Activated T-cell treated with anti-CD3 and anti-CD28 coated beads, Interleukin-2, amount 50 U/mL, for 4 hours (primary cell): ENCODE results near the gene CCND3. TPM values are rescaled to one million over a fixed set of nuclear protein-coding genes. Genes with fewer than 3 reads are reported as not detected.
"Not testable (repeated sequence)": the region's sequence is repeated elsewhere in the genome, so short reads cannot be mapped to it uniquely, and the experiment has no call there.

Source experiments
- ATAC-seq, 2 donors: fragments of 200-7000 bp; cut with Tn5 transposase; one replicate each; pipeline ENCODE4 v1.10.0; 2021
- DNase-seq: peaks from one replicate; pipeline ENCODE4 v3.0.0-alpha.2; 2020
- H3K27me3 Mint-ChIP-seq: one replicate; pipeline ENCODE4 v1.8.0; 2021; ENCODE audit warnings: low read depth, mixed read lengths
- H3K36me3 Mint-ChIP-seq: one replicate; pipeline ENCODE4 v1.8.0; 2022; ENCODE audit warnings: mixed read lengths; ENCODE audit not compliant: insufficient read depth
- H3K4me1 Mint-ChIP-seq: one replicate; pipeline ENCODE4 v1.8.0; 2021; ENCODE audit warnings: low read depth, mixed read lengths
- H3K4me3 Mint-ChIP-seq: one replicate; pipeline ENCODE4 v1.8.0; 2021; ENCODE audit warnings: mild to moderate bottlenecking, moderate library complexity, mixed read lengths
- H3K9me3 Mint-ChIP-seq: one replicate; pipeline ENCODE4 v1.8.0; 2021; ENCODE audit warnings: mixed read lengths
- total RNA-seq, 3 donors: library from RNA; stranded (reverse); gene quantifications; one replicate each; pipeline ENCODE4 v1.2.1, GENCODE V29; 2021

The CCND3 gene
- total RNA-seq, 3 donors from 2014 or later: 424 to 518 (median 474) TPM

- Mint-ChIP-seq H3K27me3 (no peaks in the 10 kb centered on the region), H3K36me3 (peaks cover 24% of the 10 kb centered on the region), H3K4me3 (no peak overlapping the region), H3K4me1 (peaks cover 84% of the 10 kb centered on the region), H3K9me3 (no peaks in the 10 kb centered on the region)
- no peak for ATAC-seq
- DNase-seq: no peak
Observed at GRCh38 chr6:41964201-41964887, 22.7 kb upstream of the CCND3 start.

- DNase-seq: no peak
- ATAC-seq: no peak
- Mint-ChIP-seq H3K4me3 (no peak overlapping the region), H3K27me3 (no peaks in the 10 kb centered on the region), H3K9me3 (peaks cover 4% of the 10 kb centered on the region), H3K4me1 (peaks cover 88% of the 10 kb centered on the region), H3K36me3 (peaks cover 26% of the 10 kb centered on the region)
Observed at GRCh38 chr6:41963371-41963770, 21.8 kb upstream of the CCND3 start.

- Mint-ChIP-seq H3K27me3 (no peaks in the 10 kb centered on the region), H3K4me1 (peaks cover 78% of the 10 kb centered on the region), H3K4me3 (no peak overlapping the region), H3K36me3 (peaks cover 21% of the 10 kb centered on the region), H3K9me3 (peaks cover 4% of the 10 kb centered on the region)
- no peak for DNase-seq
- no peak for ATAC-seq
Observed at GRCh38 chr6:41960028-41960427, 18.4 kb upstream of the CCND3 start.

- DNase-seq (no peak), ATAC-seq (peak; percentile 88)
- H3K36me3 Mint-ChIP-seq: peaks cover 13% of the 10 kb centered on the region
- peak overlapping the region; percentile 55 for H3K4me3 Mint-ChIP-seq
- H3K9me3 Mint-ChIP-seq: peaks cover 4% of the 10 kb centered on the region
- peaks cover 73% of the 10 kb centered on the region for H3K4me1 Mint-ChIP-seq
- H3K27me3 Mint-ChIP-seq: no peaks in the 10 kb centered on the region
Observed at GRCh38 chr6:41958022-41958856, 16.6 kb upstream of the CCND3 start.

GRCh38 chr6:41957117-41957516 lies 15.5 kb upstream of the CCND3 start:
- no peak for DNase-seq
- peaks cover 4% of the 10 kb centered on the region for H3K9me3 Mint-ChIP-seq
- H3K27me3 Mint-ChIP-seq: no peaks in the 10 kb centered on the region
- no peak for ATAC-seq
- peaks cover 75% of the 10 kb centered on the region for H3K4me1 Mint-ChIP-seq
- peaks cover 10% of the 10 kb centered on the region for H3K36me3 Mint-ChIP-seq
- H3K4me3 Mint-ChIP-seq: no peak overlapping the region

GRCh38 chr6:41955412-41955811 lies 13.8 kb upstream of the CCND3 start:
- H3K36me3 Mint-ChIP-seq: peaks cover 10% of the 10 kb centered on the region
- ATAC-seq (no peak), DNase-seq (no peak)
- no peaks in the 10 kb centered on the region for H3K27me3 Mint-ChIP-seq
- H3K4me3 Mint-ChIP-seq: no peak overlapping the region
- peaks cover 63% of the 10 kb centered on the region for H3K4me1 Mint-ChIP-seq
- H3K9me3 Mint-ChIP-seq: peaks cover 4% of the 10 kb centered on the region

GRCh38 chr6:41954668-41955067 lies 13.1 kb upstream of the CCND3 start:
- Mint-ChIP-seq H3K36me3 (peaks cover 11% of the 10 kb centered on the region), H3K9me3 (peaks cover 4% of the 10 kb centered on the region), H3K4me1 (peaks cover 60% of the 10 kb centered on the region), H3K27me3 (no peaks in the 10 kb centered on the region), H3K4me3 (no peak overlapping the region)
- DNase-seq (no peak), ATAC-seq (no peak)

GRCh38 chr6:41947581-41948220 lies 6.1 kb upstream of the CCND3 start:
- no peak for DNase-seq
- H3K27me3 Mint-ChIP-seq: no peaks in the 10 kb centered on the region
- H3K9me3 Mint-ChIP-seq: no peaks in the 10 kb centered on the region
- ATAC-seq: no peak
- no peak overlapping the region for H3K4me3 Mint-ChIP-seq
- peaks cover 48% of the 10 kb centered on the region for H3K4me1 Mint-ChIP-seq
- H3K36me3 Mint-ChIP-seq: peaks cover 15% of the 10 kb centered on the region

- no peak overlapping the region for H3K4me3 Mint-ChIP-seq
- H3K27me3 Mint-ChIP-seq: no peaks in the 10 kb centered on the region
- DNase-seq (no peak), ATAC-seq (no peak)
- H3K9me3 Mint-ChIP-seq: no peaks in the 10 kb centered on the region
- H3K4me1 Mint-ChIP-seq: peaks cover 60% of the 10 kb centered on the region
- peaks cover 18% of the 10 kb centered on the region for H3K36me3 Mint-ChIP-seq
Observed at GRCh38 chr6:41943456-41943855, 1.8 kb upstream of the CCND3 start.

GRCh38 chr6:41942882-41943281 lies 1.3 kb upstream of the CCND3 start:
- ATAC-seq, H3K9me3 Mint-ChIP-seq, H3K27me3 Mint-ChIP-seq, DNase-seq: not testable (repeated sequence)
- Mint-ChIP-seq H3K36me3 (peaks cover 16% of the 10 kb centered on the region), H3K4me1 (peaks cover 62% of the 10 kb centered on the region), H3K4me3 (peak overlapping the region; percentile 96)

GRCh38 chr6:41942067-41942851 lies 651 bp upstream of the CCND3 start:
- Mint-ChIP-seq H3K4me1 (peaks cover 62% of the 10 kb centered on the region), H3K27me3 (no peaks in the 10 kb centered on the region), H3K36me3 (peaks cover 15% of the 10 kb centered on the region), H3K9me3 (no peaks in the 10 kb centered on the region), H3K4me3 (peak overlapping the region; percentile 96)
- ATAC-seq (peak; percentile 49 to 55), DNase-seq (no peak)

- peaks cover 22% of the 10 kb centered on the region for H3K36me3 Mint-ChIP-seq
- no peak for DNase-seq
- H3K27me3 Mint-ChIP-seq: no peaks in the 10 kb centered on the region
- ATAC-seq: peak; percentile 11 to 21
- peaks cover 70% of the 10 kb centered on the region for H3K4me1 Mint-ChIP-seq
- no peaks in the 10 kb centered on the region for H3K9me3 Mint-ChIP-seq
- H3K4me3 Mint-ChIP-seq: peak overlapping the region; percentile 96
Observed at GRCh38 chr6:41940759-41941279, 789 bp downstream of the CCND3 start.

- Mint-ChIP-seq H3K4me3 (peak overlapping the region; percentile 96), H3K36me3 (peaks cover 22% of the 10 kb centered on the region), H3K27me3 (no peaks in the 10 kb centered on the region), H3K4me1 (peaks cover 71% of the 10 kb centered on the region), H3K9me3 (no peaks in the 10 kb centered on the region)
- DNase-seq (peak; percentile 30), ATAC-seq (no peak)
Observed at GRCh38 chr6:41939848-41940758, 1.5 kb downstream of the CCND3 start.
